GM23338 (cell line): ENCODE data around the gene PTPN12. TPM values are rescaled to one million over a fixed set of nuclear protein-coding genes. Genes with fewer than 3 reads are reported as not detected.

Experiments
- ATAC-seq: fragments of 200-7000 bp; cut with Tn5 transposase; 3 replicates; pipeline ENCODE4 v1.9.1; 2020
- DNase-seq: peaks from one replicate; pipeline ENCODE4 v3.0.0-alpha.2; 2015; ENCODE audit warnings: low spot score
- H2AFZ ChIP-seq: fragments of 200-600 bp; sonication (generic); 2 replicates; pipeline ENCODE4 v1.8.0; 2016; ENCODE audit warnings: antibody characterized with exemption, mild to moderate bottlenecking, moderate library complexity
- H3F3A ChIP-seq: fragments of 200-600 bp; sonication (generic); replicated peaks from 2 replicates; pipeline ENCODE4 v1.8.0; 2017; ENCODE audit warnings: antibody characterized with exemption, mixed run types, low read depth
- H3K27ac ChIP-seq: fragments of 200-600 bp; sonication (generic); 2 replicates; pipeline ENCODE4 v1.6.1; 2016; ENCODE audit warnings: low read depth
- H3K27me3 ChIP-seq: fragments of 200-600 bp; sonication (generic); 2 replicates; pipeline ENCODE4 v1.8.0; 2016; ENCODE audit warnings: mild to moderate bottlenecking, mixed run types, moderate library complexity; ENCODE audit not compliant: insufficient read depth
- H3K36me3 ChIP-seq: fragments of 200-600 bp; sonication (generic); 2 replicates; pipeline ENCODE4 v1.8.0; 2016; ENCODE audit warnings: mild to moderate bottlenecking; ENCODE audit not compliant: insufficient read depth
- H3K4me1 ChIP-seq: fragments of 200-600 bp; sonication (generic); 2 replicates; pipeline ENCODE4 v1.8.0; 2016; ENCODE audit warnings: mild to moderate bottlenecking, moderate library complexity; ENCODE audit not compliant: insufficient read depth
- H3K4me2 ChIP-seq: fragments of 200-600 bp; sonication (generic); 2 replicates; pipeline ENCODE4 v1.7.1; 2017; ENCODE audit warnings: mixed run types
- H3K4me3 ChIP-seq: fragments of 200-600 bp; sonication (generic); 2 replicates; pipeline ENCODE4 v1.6.1; 2016; ENCODE audit warnings: mixed run types
- H3K79me2 ChIP-seq: fragments of 200-600 bp; sonication (generic); replicated peaks from 2 replicates; pipeline ENCODE4 v1.8.0; 2017; ENCODE audit warnings: mild to moderate bottlenecking; ENCODE audit not compliant: insufficient read depth
- H3K9me2 ChIP-seq: fragments of 200-600 bp; sonication (generic); 2 replicates; pipeline ENCODE4 v1.8.0; 2017; ENCODE audit not compliant: insufficient read depth
- H4K20me1 ChIP-seq: fragments of 200-600 bp; sonication (generic); replicated peaks from 2 replicates; pipeline ENCODE4 v1.8.0; 2017; ENCODE audit warnings: mild to moderate bottlenecking; ENCODE audit not compliant: insufficient read depth
- H3K27ac Mint-ChIP-seq: 2 replicates; pipeline ENCODE4 v1.8.0; 2020; ENCODE audit warnings: inconsistent platforms, mild to moderate bottlenecking, moderate library complexity, mixed read lengths
- H3K27me3 Mint-ChIP-seq: 3 replicates; pipeline ENCODE4 v1.8.0; 2022; ENCODE audit warnings: low read depth, mild to moderate bottlenecking, moderate library complexity, mixed read lengths, inconsistent platforms; ENCODE audit not compliant: insufficient read depth, poor library complexity
- H3K36me3 Mint-ChIP-seq: 3 replicates; pipeline ENCODE4 v1.8.0; 2021; ENCODE audit warnings: low read depth, mild to moderate bottlenecking, inconsistent platforms, moderate library complexity, mixed read lengths
- H3K4me1 Mint-ChIP-seq: 3 replicates; pipeline ENCODE4 v1.8.0; 2020; ENCODE audit warnings: mild to moderate bottlenecking, inconsistent platforms, mixed read lengths
- H3K4me3 Mint-ChIP-seq: 3 replicates; pipeline ENCODE4 v1.8.0; 2021; ENCODE audit warnings: moderate library complexity, mild to moderate bottlenecking, inconsistent platforms, mixed read lengths
- H3K9me3 Mint-ChIP-seq: 3 replicates; pipeline ENCODE4 v1.8.0; 2020; ENCODE audit warnings: moderate library complexity, mild to moderate bottlenecking, inconsistent platforms, mixed read lengths
- ETS1 ChIP-seq: IDR thresholded peaks from 2 replicates; pipeline ENCODE4 v1.6.1; 2016; ENCODE audit warnings: antibody characterized with exemption
- NANOG ChIP-seq: IDR thresholded peaks from 2 replicates; pipeline ENCODE4 v1.6.1; 2016; ENCODE audit warnings: antibody characterized with exemption, borderline replicate concordance
- POLR2AphosphoS5 ChIP-seq: IDR thresholded peaks from 2 replicates; pipeline ENCODE4 v1.6.1; 2016; ENCODE audit warnings: antibody characterized with exemption, low read depth
- STAT1 ChIP-seq: IDR thresholded peaks from one replicate; pipeline ENCODE4 v1.6.1; 2016; ENCODE audit warnings: antibody characterized with exemption; ENCODE audit not compliant: unreplicated experiment
- ZNF331 ChIP-seq: fragments of 250-450 bp; sonication (Bioruptor Pico); IDR thresholded peaks from 2 replicates; pipeline ENCODE4 v1.5.0; 2020; ENCODE audit warnings: low read depth, mild to moderate bottlenecking, moderate library complexity
- ZNF462 ChIP-seq: fragments of 250-450 bp; sonication (Bioruptor Pico); IDR thresholded peaks from 2 replicates; pipeline ENCODE4 v1.5.0; 2020; ENCODE audit warnings: mild to moderate bottlenecking, moderate library complexity
- polyA plus RNA-seq: library from polyadenylated mRNA; unstranded; fragments of >200 nt; fragmentation: Nextera tagmentation; extraction: Ambion mirVana; gene quantifications from 2 replicates; pipeline ENCODE4 v1.2.1, GENCODE V29; 2016
- total RNA-seq: library from RNA; depleted of rRNA; stranded (reverse); fragments of >200 nt; shearing (Covaris generic); gene quantifications from 2 replicates; pipeline ENCODE4 v1.2.3, GENCODE V29; 2014

The PTPN12 gene
- total and polyA plus RNA-seq, 2 experiments from 2014 or later: 58.8 to 187 TPM

- Mint-ChIP-seq H3K36me3 (peaks cover 44% of the 10 kb centered on the region; the same call in 2 of the 3 replicates), H3K4me1 (peaks cover 23% of the 10 kb centered on the region), H3K4me3 (no peak overlapping the region), H3K27ac (peak overlapping the region; percentile 96), H3K9me3 (no peaks in the 10 kb centered on the region), H3K27me3 (peaks cover 2% of the 10 kb centered on the region)
- Histone ChIP-seq H3F3A (no peaks in the 10 kb centered on the region), H3K4me3 (no peak overlapping the region), H3K4me2 (peak overlapping the region; percentile 1; the same call in 1 of the 2 replicates), H3K4me1 (peaks cover 30% of the 10 kb centered on the region), H3K9me2 (no peaks in the 10 kb centered on the region), H3K27ac (no peak overlapping the region), H3K27me3 (no peaks in the 10 kb centered on the region), H3K79me2 (peaks cover 100% of the 10 kb centered on the region), H2AFZ (no peak overlapping the region), H4K20me1 (peaks cover 43% of the 10 kb centered on the region), H3K36me3 (peaks cover 20% of the 10 kb centered on the region)
- DNase-seq (no peak), ATAC-seq (no peak)
- no peak for TF ChIP-seq STAT1
- no peak for TF ChIP-seq ZNF331 (CRISPR knock-in tag)
- TF ChIP-seq ZNF462: no peak
- no peak for TF ChIP-seq ETS1
- no peak for TF ChIP-seq NANOG
- TF ChIP-seq POLR2AphosphoS5: no peak
Observed at GRCh38 chr7:77570330-77571011, 33.4 kb downstream of the PTPN12 start.
